ENCODE results near the gene AP1B1.

The AP1B1 gene

DNA sequence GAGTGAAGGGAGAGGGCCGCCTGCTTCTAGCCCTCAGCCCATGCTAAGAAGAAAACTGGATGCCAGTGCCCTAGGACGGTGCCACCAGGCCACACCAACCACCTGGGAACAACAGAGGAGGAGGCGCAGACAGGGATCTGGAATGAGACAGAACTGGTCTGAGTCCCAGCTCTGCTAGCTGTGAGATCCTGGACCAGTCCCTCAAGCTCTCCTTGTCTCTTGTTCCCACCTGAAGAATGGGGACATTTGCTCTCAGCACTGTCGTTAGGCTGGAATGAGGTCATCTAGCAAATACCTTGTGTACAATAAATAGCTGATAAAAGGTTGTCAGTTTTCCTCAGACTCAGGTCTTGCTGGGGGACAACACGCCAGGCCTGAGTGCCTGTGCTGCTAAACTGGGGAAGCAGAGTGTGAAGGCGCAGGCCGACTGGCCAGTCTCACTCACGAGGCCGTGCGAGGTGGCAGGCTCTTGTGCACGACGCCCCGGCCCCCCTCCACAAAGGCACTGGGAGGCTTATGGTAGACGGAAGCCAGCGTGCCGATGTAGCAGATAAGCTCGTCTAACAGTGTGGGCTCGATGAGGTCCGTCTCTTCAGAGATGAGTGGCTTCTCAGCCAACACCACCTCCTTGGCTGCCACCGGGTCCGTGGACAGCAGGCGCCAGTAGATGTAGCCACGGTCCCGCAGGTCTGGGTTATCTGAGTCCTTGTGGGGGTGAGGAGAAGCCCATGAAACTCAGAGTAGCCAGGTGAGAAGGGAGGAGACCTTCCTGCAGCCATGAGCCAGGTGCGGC lies 47.1 kb downstream of the AP1B1 start:
- no peak for TF ChIP-seq ZFX (IDR thresholded peaks at IDR 0.05)
- TF ChIP-seq, protein P1, sequence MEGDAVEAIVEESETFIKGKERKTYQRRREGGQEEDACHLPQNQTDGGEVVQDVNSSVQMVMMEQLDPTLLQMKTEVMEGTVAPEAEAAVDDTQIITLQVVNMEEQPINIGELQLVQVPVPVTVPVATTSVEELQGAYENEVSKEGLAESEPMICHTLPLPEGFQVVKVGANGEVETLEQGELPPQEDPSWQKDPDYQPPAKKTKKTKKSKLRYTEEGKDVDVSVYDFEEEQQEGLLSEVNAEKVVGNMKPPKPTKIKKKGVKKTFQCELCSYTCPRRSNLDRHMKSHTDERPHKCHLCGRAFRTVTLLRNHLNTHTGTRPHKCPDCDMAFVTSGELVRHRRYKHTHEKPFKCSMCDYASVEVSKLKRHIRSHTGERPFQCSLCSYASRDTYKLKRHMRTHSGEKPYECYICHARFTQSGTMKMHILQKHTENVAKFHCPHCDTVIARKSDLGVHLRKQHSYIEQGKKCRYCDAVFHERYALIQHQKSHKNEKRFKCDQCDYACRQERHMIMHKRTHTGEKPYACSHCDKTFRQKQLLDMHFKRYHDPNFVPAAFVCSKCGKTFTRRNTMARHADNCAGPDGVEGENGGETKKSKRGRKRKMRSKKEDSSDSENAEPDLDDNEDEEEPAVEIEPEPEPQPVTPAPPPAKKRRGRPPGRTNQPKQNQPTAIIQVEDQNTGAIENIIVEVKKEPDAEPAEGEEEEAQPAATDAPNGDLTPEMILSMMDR (conservative IDR thresholded peaks at IDR 0.05), result no peak
- H3K27ac ChIP-seq, result peak overlapping the region; percentile 91

DNA sequence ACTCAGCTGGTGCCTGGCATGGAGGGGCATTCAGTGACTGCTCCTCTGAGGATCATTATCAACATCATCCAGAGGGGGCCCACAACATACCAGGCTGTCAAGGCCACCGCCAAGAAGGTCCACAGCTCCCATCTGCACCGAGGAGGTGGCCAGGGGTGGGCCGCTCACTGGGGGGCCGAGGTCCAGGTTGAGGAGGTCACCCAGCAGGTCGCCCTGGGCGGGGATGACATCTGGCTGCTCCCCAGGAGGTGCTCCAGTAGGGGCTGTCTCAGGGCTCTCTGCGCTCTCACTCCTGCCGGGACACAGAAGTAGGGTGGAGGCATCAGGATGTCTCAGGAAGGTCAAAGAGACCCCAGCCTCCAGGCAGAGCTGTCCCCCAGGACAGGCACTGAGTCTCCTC lies 47.8 kb downstream of the AP1B1 start:
- TF ChIP-seq, protein P1 (conservative IDR thresholded peaks at IDR 0.05), result no peak
- TF ChIP-seq ZFX (IDR thresholded peaks at IDR 0.05), result no peak
- peak overlapping the region; percentile 91; the same call in 1 of the 2 replicates for H3K27ac ChIP-seq

DNA sequence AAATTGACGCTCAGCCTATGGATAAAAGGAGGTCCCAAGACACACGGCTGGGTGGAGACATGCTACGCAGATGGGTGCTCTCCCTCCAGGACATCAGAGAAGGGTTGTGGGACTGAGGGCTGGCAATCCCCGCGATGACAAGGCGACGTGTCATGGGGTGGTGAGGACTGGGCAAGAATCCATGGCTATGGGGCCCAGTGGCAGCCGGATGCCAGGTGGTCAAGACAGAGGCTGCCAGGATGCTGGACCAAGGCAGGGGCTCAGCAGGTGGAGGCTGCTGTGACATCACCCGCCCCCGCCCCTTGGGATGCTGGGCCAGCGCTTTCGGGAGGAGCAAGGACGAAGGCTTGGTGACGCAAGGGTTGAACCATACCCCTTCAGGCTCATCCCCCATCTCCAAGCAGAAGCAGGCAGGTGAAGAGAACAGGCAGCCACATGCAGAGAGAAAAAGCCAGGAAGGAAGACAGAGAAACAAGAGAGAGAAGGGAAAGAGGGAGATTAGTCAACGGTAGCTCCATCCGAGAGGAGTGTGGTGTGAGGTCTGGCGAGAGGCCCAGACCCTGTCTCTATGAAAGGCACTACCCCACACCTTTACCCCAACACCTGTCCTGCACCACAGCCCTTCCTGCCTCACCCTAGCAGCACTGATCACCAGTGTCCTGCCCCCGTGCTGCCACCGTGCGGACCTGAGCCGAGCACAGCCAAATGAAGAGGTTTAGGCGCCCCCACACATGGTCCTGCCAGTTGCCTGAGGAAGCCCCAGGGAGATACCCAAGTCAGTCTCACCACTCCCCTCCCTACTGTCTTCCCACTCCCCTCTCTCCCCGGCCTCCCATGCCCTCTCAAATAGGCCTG lies 48.8 kb downstream of the AP1B1 start:
- no peak for TF ChIP-seq ZFX (IDR thresholded peaks at IDR 0.05)
- TF ChIP-seq, protein P1 (conservative IDR thresholded peaks at IDR 0.05), result no peak
- peak overlapping the region; percentile 88; the same call in 1 of the 2 replicates for H3K27ac ChIP-seq

DNA sequence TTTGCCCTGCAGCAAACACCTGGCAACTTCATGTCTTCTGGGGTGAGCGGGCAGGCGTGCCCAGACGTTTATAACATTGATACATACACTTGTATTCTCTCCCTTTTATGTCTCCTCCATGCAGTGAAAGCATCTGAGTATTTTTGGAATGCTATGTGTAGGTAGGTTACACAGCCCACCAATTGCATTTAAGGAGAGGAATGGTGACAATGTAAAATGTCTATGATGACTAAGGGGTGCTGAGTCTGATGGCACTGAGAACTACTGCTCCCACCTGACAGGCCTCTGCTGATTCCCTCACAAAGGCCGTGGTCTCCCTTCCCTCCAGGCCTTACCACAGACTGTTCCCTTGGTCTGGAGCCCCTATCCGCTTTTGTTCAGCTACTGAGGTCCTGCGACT lies 50.0 kb downstream of the AP1B1 start:
- H3K27ac ChIP-seq, result peak overlapping the region; percentile 88
- TF ChIP-seq, protein P1 (conservative IDR thresholded peaks at IDR 0.05), result no peak
- no peak for TF ChIP-seq ZFX (IDR thresholded peaks at IDR 0.05)

DNA sequence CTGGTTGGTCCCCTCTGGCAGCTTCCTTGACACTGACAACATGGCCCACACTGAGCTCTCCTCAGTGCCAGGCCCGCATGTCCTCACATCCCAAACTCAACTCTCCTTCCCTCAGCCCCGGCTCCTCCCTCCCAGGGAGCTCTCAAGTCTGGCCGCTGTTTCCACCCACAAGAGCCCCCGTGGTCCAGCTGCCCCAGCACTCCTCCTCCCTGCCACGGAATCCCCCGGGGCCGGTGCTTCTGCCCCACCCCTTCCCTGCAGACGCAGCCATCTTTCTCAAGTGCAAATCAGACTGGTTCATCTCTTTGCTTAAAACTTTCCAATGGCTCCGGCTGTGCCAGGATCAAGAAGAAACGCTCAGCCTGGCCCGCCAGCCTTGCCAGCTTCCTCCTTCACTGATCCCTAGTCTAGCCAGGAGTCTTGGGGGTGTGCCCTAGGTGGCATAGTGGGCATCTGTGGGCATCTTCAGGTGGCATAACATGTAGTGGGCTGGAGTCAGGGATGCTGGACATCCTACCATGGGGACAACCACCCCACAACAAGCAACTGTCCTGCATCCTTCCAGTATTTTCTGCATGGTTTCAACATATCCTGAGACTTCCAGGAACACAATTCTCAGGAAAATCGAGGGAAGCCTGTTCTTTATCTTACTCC lies 50.6 kb downstream of the AP1B1 start:
- peak overlapping the region; percentile 88 for H3K27ac ChIP-seq
- TF ChIP-seq ZFX (IDR thresholded peaks at IDR 0.05), result no peak
- TF ChIP-seq, protein P1 (conservative IDR thresholded peaks at IDR 0.05), result no peak

DNA sequence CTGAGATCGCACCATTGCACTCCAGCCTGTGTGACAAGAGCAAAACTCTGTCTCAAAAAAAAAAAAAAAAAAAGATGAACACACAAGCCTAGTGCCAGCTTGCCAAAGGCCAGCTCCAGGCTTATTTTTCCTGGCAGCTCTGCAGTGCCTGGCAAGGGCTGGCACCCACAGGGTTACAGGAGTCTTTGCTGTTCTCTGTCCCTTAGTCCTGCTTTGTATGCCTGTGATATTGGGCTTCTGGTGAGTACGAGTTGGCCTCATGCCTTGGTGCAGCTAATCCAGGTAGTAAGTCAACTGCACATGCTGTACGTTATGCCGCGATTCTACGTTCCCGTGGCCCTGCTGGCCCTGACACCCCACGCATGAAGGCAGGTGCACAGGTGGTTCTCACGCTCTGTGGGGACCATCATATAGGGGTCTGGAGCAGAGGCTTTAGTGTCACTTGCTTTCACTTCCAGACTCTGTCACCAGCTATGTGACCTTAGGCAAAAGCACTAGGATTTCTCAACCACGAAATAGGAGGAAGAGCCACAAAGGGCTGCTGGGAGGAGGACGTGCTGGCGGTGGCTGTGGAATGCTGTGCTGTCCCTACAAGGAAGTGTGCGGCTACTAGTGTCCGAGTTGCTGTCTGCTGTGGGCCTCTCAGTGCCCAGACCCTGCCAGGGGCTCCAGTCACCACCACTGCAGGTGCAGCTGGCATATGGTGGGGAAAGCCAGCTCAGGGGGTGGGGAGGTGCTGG lies 51.4 kb downstream of the AP1B1 start:
- TF ChIP-seq ZFX (IDR thresholded peaks at IDR 0.05), result no peak
- TF ChIP-seq, protein P1 (conservative IDR thresholded peaks at IDR 0.05), result no peak
- H3K27ac ChIP-seq, result peak overlapping the region; percentile 88
